GM10266 (cell line): ENCODE measurements around the gene TSHZ3.

Experiments used
- DNase-seq: peaks from one replicate; pipeline ENCODE4 v3.0.0; 2012; ENCODE audit errors: extremely low spot score
- TF ChIP-seq, protein P1 (sequence below): IDR thresholded peaks from 2 replicates; pipeline ENCODE4 v1.5.1; 2012; ENCODE audit warnings: mild to moderate bottlenecking, low read depth; ENCODE audit not compliant: control insufficient read depth, insufficient read depth; ENCODE audit errors: missing control alignments

Gene TSHZ3

DNA sequence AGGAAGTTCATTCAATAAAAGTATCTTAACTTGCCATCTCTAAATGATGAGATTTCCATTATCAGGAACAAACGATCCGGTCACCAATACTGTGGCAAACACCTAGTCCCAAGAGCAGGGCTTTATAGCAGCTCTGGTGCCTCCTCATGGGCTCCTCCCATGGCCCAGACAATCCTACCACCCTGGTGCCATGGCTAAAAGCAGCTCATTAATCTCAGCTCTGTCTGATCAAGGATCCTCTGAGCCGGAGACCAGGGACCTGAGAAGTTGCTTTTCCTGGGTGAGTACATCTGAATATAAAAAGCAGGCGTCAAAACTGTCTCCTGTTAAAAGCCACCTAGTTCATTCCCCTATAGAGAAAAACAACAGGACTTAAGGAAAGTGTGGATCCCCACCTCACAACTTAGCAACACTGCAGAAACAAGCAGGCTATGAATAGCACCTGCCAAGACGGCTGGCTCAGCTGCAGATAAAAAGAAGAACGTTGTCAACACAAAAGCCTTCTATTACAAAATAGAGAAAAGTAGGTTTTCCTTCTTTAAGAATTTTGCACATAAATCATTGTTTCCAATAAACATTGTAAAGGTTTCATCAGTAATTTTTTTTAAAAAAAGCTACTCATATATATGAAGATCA is 30.3 kb downstream of the TSHZ3 start:
- DNase-seq, result no peak

DNA sequence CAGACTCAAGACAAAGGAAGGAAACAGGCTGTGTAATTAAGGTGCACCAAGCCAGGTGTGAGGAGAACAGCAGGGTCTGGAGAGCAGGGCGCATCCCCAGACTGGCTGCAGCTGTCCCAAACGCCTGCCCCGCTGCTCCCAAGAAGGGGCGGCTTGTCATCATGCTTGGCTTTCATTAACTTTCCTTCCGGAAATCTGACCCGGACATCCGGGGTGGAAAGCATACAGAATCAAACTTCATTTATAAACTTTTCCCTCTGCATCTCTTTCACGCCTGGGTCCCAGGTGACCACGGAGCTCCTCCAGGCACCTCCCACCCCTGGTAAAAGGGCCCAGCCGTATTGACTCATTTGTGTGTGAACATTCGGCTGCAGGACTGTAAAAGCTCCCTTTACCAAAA is 31.7 kb downstream of the TSHZ3 start:
- TF ChIP-seq, protein P1, sequence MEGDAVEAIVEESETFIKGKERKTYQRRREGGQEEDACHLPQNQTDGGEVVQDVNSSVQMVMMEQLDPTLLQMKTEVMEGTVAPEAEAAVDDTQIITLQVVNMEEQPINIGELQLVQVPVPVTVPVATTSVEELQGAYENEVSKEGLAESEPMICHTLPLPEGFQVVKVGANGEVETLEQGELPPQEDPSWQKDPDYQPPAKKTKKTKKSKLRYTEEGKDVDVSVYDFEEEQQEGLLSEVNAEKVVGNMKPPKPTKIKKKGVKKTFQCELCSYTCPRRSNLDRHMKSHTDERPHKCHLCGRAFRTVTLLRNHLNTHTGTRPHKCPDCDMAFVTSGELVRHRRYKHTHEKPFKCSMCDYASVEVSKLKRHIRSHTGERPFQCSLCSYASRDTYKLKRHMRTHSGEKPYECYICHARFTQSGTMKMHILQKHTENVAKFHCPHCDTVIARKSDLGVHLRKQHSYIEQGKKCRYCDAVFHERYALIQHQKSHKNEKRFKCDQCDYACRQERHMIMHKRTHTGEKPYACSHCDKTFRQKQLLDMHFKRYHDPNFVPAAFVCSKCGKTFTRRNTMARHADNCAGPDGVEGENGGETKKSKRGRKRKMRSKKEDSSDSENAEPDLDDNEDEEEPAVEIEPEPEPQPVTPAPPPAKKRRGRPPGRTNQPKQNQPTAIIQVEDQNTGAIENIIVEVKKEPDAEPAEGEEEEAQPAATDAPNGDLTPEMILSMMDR, result no peak
- no peak for DNase-seq

More for the DNA sequence above, 30.3 kb downstream of the TSHZ3 start:
- TF ChIP-seq, protein P1, result no peak

DNA sequence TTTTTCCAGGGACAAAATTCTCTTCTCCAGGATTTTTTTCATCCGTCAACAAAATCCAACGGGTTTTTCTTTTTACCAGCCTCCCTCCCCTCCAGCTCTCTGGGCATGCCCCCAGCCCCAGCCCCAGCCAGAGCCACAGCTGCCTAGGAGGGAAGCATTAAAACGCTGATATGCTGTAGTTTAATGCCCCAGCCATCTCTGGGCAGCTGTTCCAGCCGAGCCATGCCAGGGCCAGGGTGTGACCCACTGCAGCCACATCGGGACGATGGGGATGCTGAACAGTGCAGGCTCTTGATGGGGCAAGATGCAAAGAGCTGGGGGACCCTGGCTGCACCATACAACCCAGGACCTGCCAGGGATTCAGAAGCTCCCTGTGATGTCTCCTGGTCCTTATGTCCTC is 32.1 kb downstream of the TSHZ3 start:
- DNase-seq, result no peak

DNA sequence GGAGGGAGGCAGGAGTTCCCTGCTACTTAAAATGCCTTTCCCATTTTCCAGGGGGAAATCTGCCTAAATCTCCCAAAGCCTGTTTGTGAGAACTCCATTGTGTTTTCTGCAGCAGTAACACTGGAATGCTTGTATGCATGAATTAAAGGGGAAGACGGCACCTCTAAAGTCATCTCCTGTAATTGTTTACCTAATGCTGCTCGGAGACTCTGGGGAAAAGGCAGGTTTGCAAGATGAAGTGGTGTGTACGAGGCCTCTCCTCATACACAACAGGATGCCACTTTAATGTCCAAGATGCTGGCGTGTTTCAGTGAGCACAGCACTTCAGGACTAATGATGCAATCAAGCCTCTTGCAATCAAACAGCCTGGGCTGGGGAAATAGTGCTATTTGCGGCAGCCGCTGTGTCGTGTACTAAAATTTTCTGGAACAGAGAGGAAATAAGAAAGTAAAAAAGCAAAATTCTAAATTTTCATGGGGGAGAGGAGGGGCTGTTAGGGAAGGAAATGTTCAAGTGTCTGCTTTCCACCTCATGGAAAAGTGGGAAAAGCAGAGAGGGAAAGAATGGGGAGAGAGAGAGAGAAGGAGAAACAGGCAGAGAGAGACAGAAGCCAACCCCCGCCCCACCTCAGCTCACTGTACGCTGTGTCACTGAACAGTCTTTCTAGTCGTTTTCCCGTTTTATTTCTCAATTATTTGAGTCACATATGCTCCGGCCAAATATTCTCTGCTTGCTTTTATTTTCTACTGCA is 32.9 kb downstream of the TSHZ3 start:
- TF ChIP-seq, protein P1, result no peak
- no peak for DNase-seq

More for the DNA sequence above, 32.1 kb downstream of the TSHZ3 start:
- TF ChIP-seq, protein P1, result no peak

DNA sequence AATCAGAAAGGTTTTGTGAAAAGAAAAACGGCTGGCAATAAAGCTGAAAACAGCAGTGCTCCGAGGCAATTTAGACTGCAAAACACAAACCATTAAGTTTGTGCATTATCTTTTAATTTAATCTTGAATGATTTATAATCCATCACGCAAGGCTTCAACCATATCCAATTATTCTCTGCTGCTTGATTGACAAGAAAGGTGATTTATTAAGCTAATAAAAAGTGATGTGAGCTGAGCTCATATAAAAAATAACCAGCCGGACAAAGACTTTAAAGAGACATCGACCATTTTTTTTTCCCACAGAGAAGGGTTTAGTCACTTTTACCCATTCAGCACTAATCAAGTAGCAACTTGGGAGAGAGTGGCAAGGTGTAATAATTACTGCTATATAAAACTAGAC is 33.6 kb downstream of the TSHZ3 start:
- TF ChIP-seq, protein P1, result no peak

DNA sequence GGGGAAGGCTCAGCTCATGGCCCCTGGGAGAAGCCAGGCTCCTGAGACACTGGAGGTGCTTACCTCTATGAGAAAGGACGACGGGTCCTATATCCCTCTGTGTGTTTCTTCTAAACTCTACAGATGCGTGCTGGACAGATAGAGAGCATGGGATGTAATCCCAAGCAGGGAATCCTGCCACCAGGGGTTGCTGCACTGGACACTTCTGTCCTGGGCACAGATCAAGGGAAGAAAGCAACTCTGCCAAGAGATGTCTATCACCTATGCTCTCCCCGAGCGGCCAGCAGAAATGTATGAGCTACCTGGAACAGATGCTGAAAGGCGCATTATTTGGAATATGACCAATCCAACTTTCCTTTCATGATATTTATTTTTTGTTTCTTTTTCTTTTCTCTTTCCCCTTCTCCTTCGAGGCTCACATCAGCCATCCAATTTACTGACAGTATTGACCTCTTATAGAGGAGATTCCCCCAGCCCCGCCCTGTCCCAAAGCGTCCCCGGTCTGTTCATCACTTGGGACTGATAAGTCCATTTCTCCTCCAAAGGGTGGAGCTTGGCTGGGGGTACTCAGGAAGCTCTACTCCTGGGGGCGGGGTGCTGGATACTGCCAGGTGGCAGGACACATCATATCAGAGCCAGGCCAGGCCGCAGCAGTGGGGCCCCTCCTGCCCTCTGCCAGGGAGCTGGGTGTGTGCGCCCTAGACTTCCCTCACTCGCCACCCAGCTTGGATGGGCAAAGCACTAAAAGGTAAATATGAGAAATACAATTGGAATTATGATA is 34.2 kb downstream of the TSHZ3 start:
- DNase-seq, result no peak
- TF ChIP-seq, protein P1, result no peak

More for the DNA sequence above, 33.6 kb downstream of the TSHZ3 start:
- DNase-seq, result no peak
